Measurements from ENCODE around the gene MTHFD1L.

- TF ChIP-seq POLR2AphosphoS5 (IDR thresholded peaks at IDR 0.05; ENCODE audit: control insufficient read depth, insufficient read depth, low read depth, low read length), result no peak
- TF ChIP-seq FOSL1 (tag; conservative IDR thresholded peaks at IDR 0.05), result no peak
- no peak for TF ChIP-seq SETDB1 (IDR thresholded peaks at IDR 0.05; ENCODE audit: low read length)
- TF ChIP-seq RREB1 (CRISPR knock-in tag; IDR thresholded peaks at IDR 0.05), result no peak
- TF ChIP-seq ZNF165 (CRISPR knock-in tag; IDR thresholded peaks at IDR 0.05; ENCODE audit: borderline replicate concordance), result no peak
- TF ChIP-seq YY1 (IDR thresholded peaks at IDR 0.05; ENCODE audit: borderline replicate concordance in 1 of 3, control insufficient read depth in 1 of 3, extremely low read depth in 1 of 3, insufficient read depth in 3 of 3, insufficient read length in 1 of 3, insufficient replicate concordance in 2 of 3, low read depth in 1 of 3, low read length in 2 of 3), result no peak
- TF ChIP-seq JUND (IDR thresholded peaks at IDR 0.05; ENCODE audit: borderline replicate concordance, low read depth, low read length), result no peak
- TF ChIP-seq JUND (tag; IDR thresholded peaks at IDR 0.05; ENCODE audit: borderline replicate concordance, low read depth, low read length), result no peak
- TF ChIP-seq ZNF707 (CRISPR knock-in tag; conservative IDR thresholded peaks at IDR 0.05), result no peak
- TF ChIP-seq ETV6 (IDR thresholded peaks at IDR 0.05; ENCODE audit: borderline replicate concordance in 1 of 2, low read depth in 2 of 2, low read length in 1 of 2), result no peak
- TF ChIP-seq ETV6 (CRISPR knock-in tag; IDR thresholded peaks at IDR 0.05; ENCODE audit: borderline replicate concordance), result no peak
- TF ChIP-seq TBL1XR1 (IDR thresholded peaks at IDR 0.05; ENCODE audit: low read length in 2 of 2), result no peak
- TF ChIP-seq NKRF (IDR thresholded peaks at IDR 0.05; ENCODE audit: borderline replicate concordance), result no peak
- no peak for TF ChIP-seq POLR3A (IDR thresholded peaks at IDR 0.05; ENCODE audit: borderline replicate concordance, extremely low read depth, insufficient read depth, insufficient read length)
- no peak for TF ChIP-seq RBM22 (IDR thresholded peaks at IDR 0.05; ENCODE audit: low read depth, low read length, poor library complexity, severe bottlenecking)
- no peak for TF ChIP-seq CTCF (IDR thresholded peaks at IDR 0.05 in 2 of 3, conservative IDR thresholded peaks at IDR 0.05 in 1 of 3; ENCODE audit: insufficient read depth in 2 of 3, low read depth in 1 of 3, low read length in 3 of 3)
Measured at GRCh38 chr6:150922137-150922536, 56.6 kb downstream of the MTHFD1L start.

Data from K562 (cell line).